MM.1S (cell line): ENCODE results near the gene ACSM5.
"Not testable (repeated sequence)": the region's sequence is repeated elsewhere in the genome, so short reads cannot be mapped to it uniquely, and the experiment has no call there.

Experiments used
- DNase-seq: peaks from one replicate; pipeline ENCODE4 v3.0.0-alpha.2; 2015
- H2AFZ ChIP-seq: fragments of 300-600 bp; sonication (generic); 2 replicates; pipeline ENCODE4 v1.6.0; 2016; ENCODE audit warnings: antibody characterized with exemption, low read length
- H3F3A ChIP-seq: fragments of 300-600 bp; sonication (generic); 2 replicates; pipeline ENCODE4 v1.6.1; 2016; ENCODE audit warnings: mild to moderate bottlenecking, antibody characterized with exemption, low read length, moderate library complexity, mixed read lengths; ENCODE audit not compliant: insufficient read depth
- H3K27ac ChIP-seq: fragments of 300-600 bp; sonication (generic); 2 replicates; pipeline ENCODE4 v1.5.1; 2016; ENCODE audit warnings: mild to moderate bottlenecking, low read length
- H3K27me3 ChIP-seq: fragments of 300-600 bp; sonication (generic); replicated peaks from 2 replicates; pipeline ENCODE4 v1.6.0; 2016; ENCODE audit warnings: low read length; ENCODE audit not compliant: insufficient read depth
- H3K36me3 ChIP-seq: fragments of 300-600 bp; sonication (generic); replicated peaks from 2 replicates; pipeline ENCODE4 v1.6.1; 2016; ENCODE audit warnings: mild to moderate bottlenecking, low read length, mixed read lengths; ENCODE audit not compliant: insufficient read depth
- H3K4me1 ChIP-seq: fragments of 300-600 bp; sonication (generic); 2 replicates; pipeline ENCODE4 v1.6.1; 2016; ENCODE audit warnings: low read length, mixed read lengths
- H3K4me2 ChIP-seq: fragments of 300-600 bp; sonication (generic); 2 replicates; pipeline ENCODE4 v1.6.0; 2016; ENCODE audit warnings: low read depth, low read length
- H3K4me3 ChIP-seq: fragments of 300-600 bp; sonication (generic); 2 replicates; pipeline ENCODE4 v1.5.1; 2016; ENCODE audit warnings: low read length, mixed read lengths
- H3K79me2 ChIP-seq: fragments of 300-600 bp; sonication (generic); 2 replicates; pipeline ENCODE4 v1.6.1; 2016; ENCODE audit warnings: mixed run types, low read length, mixed read lengths
- H3K9ac ChIP-seq: fragments of 300-600 bp; sonication (generic); 2 replicates; pipeline ENCODE4 v1.6.1; 2016; ENCODE audit warnings: low read length, mixed read lengths
- H3K9me2 ChIP-seq: fragments of 300-600 bp; sonication (generic); replicated peaks from 2 replicates; pipeline ENCODE4 v1.6.1; 2016; ENCODE audit warnings: mild to moderate bottlenecking, low read length, mixed read lengths; ENCODE audit not compliant: insufficient read depth
- H3K9me3 ChIP-seq: fragments of 300-600 bp; sonication (generic); replicated peaks from 2 replicates; pipeline ENCODE4 v1.6.1; 2016; ENCODE audit warnings: mild to moderate bottlenecking, low read length, mixed read lengths; ENCODE audit not compliant: insufficient read depth
- H4K20me1 ChIP-seq: fragments of 300-600 bp; sonication (generic); 2 replicates; pipeline ENCODE4 v1.6.1; 2016; ENCODE audit warnings: mild to moderate bottlenecking, low read length, moderate library complexity, mixed read lengths; ENCODE audit not compliant: insufficient read depth
- CTCF ChIP-seq: fragments of 300-600 bp; sonication (generic); IDR thresholded peaks from 2 replicates; pipeline ENCODE4 v1.5.1; 2016; ENCODE audit warnings: antibody characterized with exemption, low read length, mixed read lengths
- EZH2 ChIP-seq: fragments of 300-600 bp; sonication (generic); optimal IDR thresholded peaks from 2 replicates; pipeline ENCODE3; 2017; ENCODE audit warnings: low read depth, mild to moderate bottlenecking, antibody characterized with exemption, low read length, mixed read lengths
- EZH2phosphoT487 ChIP-seq: fragments of 300-600 bp; sonication (generic); IDR thresholded peaks from 2 replicates; pipeline ENCODE4 v1.6.1; 2018; ENCODE audit warnings: antibody characterized with exemption, low read length

Gene ACSM5

GRCh38 chr16:20424129-20424866 lies 15.0 kb downstream of the ACSM5 start:
- Histone ChIP-seq H3K79me2 (no peaks in the 10 kb centered on the region), H3K27ac (no peak overlapping the region), H3K9me3 (no peaks in the 10 kb centered on the region), H3F3A (no peaks in the 10 kb centered on the region), H3K27me3 (no peaks in the 10 kb centered on the region), H3K4me3 (no peak overlapping the region), H3K4me2 (no peak overlapping the region), H3K9ac (no peak overlapping the region), H3K36me3 (no peaks in the 10 kb centered on the region), H3K4me1 (no peaks in the 10 kb centered on the region), H2AFZ (no peak overlapping the region), H3K9me2 (no peaks in the 10 kb centered on the region), H4K20me1 (no peaks in the 10 kb centered on the region)
- TF ChIP-seq EZH2: no peak
- TF ChIP-seq CTCF: no peak
- no peak for TF ChIP-seq EZH2phosphoT487
- DNase-seq: no peak

GRCh38 chr16:20427401-20427797 lies 18.1 kb downstream of the ACSM5 start:
- not testable (repeated sequence) for H4K20me1 ChIP-seq

GRCh38 chr16:20429499-20429898 lies 20.2 kb downstream of the ACSM5 start:
- not testable (repeated sequence) for H3K9me3 ChIP-seq, H3K4me1 ChIP-seq, H3K27ac ChIP-seq, H3K4me2 ChIP-seq, H3K79me2 ChIP-seq, H2AFZ ChIP-seq, H3K4me3 ChIP-seq, H3K36me3 ChIP-seq, H3K9me2 ChIP-seq, H4K20me1 ChIP-seq, H3K9ac ChIP-seq, H3K27me3 ChIP-seq, H3F3A ChIP-seq
- peak; percentile 31 for DNase-seq

More at GRCh38 chr16:20427401-20427797, 18.1 kb downstream of the ACSM5 start:
- DNase-seq, H3K9me2 ChIP-seq, H3K9ac ChIP-seq, H3K27me3 ChIP-seq, H3K4me2 ChIP-seq, H3K4me1 ChIP-seq, H3K4me3 ChIP-seq, H3K79me2 ChIP-seq, H3K27ac ChIP-seq, H3K36me3 ChIP-seq, H3F3A ChIP-seq, H2AFZ ChIP-seq, H3K9me3 ChIP-seq: not testable (repeated sequence)

GRCh38 chr16:20430480-20430879 lies 21.1 kb downstream of the ACSM5 start:
- H3F3A ChIP-seq, DNase-seq, H3K36me3 ChIP-seq: not testable (repeated sequence)

GRCh38 chr16:20430948-20431347 lies 21.6 kb downstream of the ACSM5 start:
- Histone ChIP-seq H3K4me2 (no peak overlapping the region), H3K27me3 (no peaks in the 10 kb centered on the region), H3K9ac (no peak overlapping the region), H2AFZ (no peak overlapping the region), H3K4me1 (no peaks in the 10 kb centered on the region), H3F3A (no peaks in the 10 kb centered on the region), H3K36me3 (no peaks in the 10 kb centered on the region), H3K9me3 (no peaks in the 10 kb centered on the region), H3K9me2 (no peaks in the 10 kb centered on the region), H4K20me1 (no peaks in the 10 kb centered on the region), H3K27ac (no peak overlapping the region), H3K79me2 (no peaks in the 10 kb centered on the region), H3K4me3 (no peak overlapping the region)
- TF ChIP-seq EZH2 (no peak), EZH2phosphoT487 (no peak), CTCF (no peak)
- no peak for DNase-seq

More at GRCh38 chr16:20430480-20430879, 21.1 kb downstream of the ACSM5 start:
- H4K20me1 ChIP-seq, H3K27ac ChIP-seq, H3K9me3 ChIP-seq, H3K9ac ChIP-seq, H3K9me2 ChIP-seq, H2AFZ ChIP-seq, H3K79me2 ChIP-seq, H3K4me3 ChIP-seq, H3K4me2 ChIP-seq, H3K4me1 ChIP-seq, H3K27me3 ChIP-seq: not testable (repeated sequence)

- not testable (repeated sequence) for H3K9me2 ChIP-seq, H3F3A ChIP-seq, H3K9me3 ChIP-seq, H2AFZ ChIP-seq, H4K20me1 ChIP-seq, H3K79me2 ChIP-seq, H3K4me2 ChIP-seq, DNase-seq, H3K27ac ChIP-seq, H3K4me3 ChIP-seq, H3K27me3 ChIP-seq, H3K9ac ChIP-seq, H3K36me3 ChIP-seq, H3K4me1 ChIP-seq
Measured at GRCh38 chr16:20438950-20439349, 29.6 kb downstream of the ACSM5 start.
